ENCODE measurements around the gene PXK. TPM values are rescaled to one million over a fixed set of nuclear protein-coding genes. Genes with fewer than 3 reads are reported as not detected.

The PXK gene
- total RNA-seq, 1 donor from 2014 or later: 32.0 TPM

- Mint-ChIP-seq H3K4me3 (ENCODE audit: unreplicated experiment) (no peak overlapping the region), H3K4me1 (ENCODE audit: low read depth) (peaks cover 21% of the 10 kb centered on the region), H3K36me3 (ENCODE audit: low read depth) (peaks cover 36% of the 10 kb centered on the region), H3K27me3 (ENCODE audit: low read depth) (no peaks in the 10 kb centered on the region), H3K9me3 (ENCODE audit: low read depth) (peaks cover 4% of the 10 kb centered on the region), H3K27ac (ENCODE audit: unreplicated experiment) (no peak overlapping the region)
- TF ChIP-seq CTCF (IDR thresholded peaks at IDR 0.05): no peak
- no peak for DNase-seq (ENCODE audit: low spot score)
Measured at GRCh38 chr3:58411851-58412830, 79.4 kb downstream of the PXK start.

GRCh38 chr3:58414538-58415197, 82.0 kb downstream of the PXK start:
- no peaks in the 10 kb centered on the region for H3K27me3 Mint-ChIP-seq (ENCODE audit: low read depth)
- H3K4me3 Mint-ChIP-seq (ENCODE audit: unreplicated experiment): no peak overlapping the region
- H3K4me1 Mint-ChIP-seq (ENCODE audit: low read depth): peaks cover 18% of the 10 kb centered on the region
- peaks cover 18% of the 10 kb centered on the region for H3K36me3 Mint-ChIP-seq (ENCODE audit: low read depth)
- peak; percentile 89 for TF ChIP-seq CTCF (IDR thresholded peaks at IDR 0.05)
- H3K27ac Mint-ChIP-seq (ENCODE audit: unreplicated experiment): peak overlapping the region; percentile 58
- DNase-seq (ENCODE audit: low spot score): no peak
- H3K9me3 Mint-ChIP-seq (ENCODE audit: low read depth): no peaks in the 10 kb centered on the region

GRCh38 chr3:58416191-58416590, 83.5 kb downstream of the PXK start:
- no peak for TF ChIP-seq CTCF (IDR thresholded peaks at IDR 0.05)
- H3K36me3 Mint-ChIP-seq (ENCODE audit: low read depth): peaks cover 5% of the 10 kb centered on the region
- H3K27me3 Mint-ChIP-seq (ENCODE audit: low read depth): no peaks in the 10 kb centered on the region
- peaks cover 18% of the 10 kb centered on the region for H3K4me1 Mint-ChIP-seq (ENCODE audit: low read depth)
- no peak for DNase-seq (ENCODE audit: low spot score)
- no peak overlapping the region for H3K27ac Mint-ChIP-seq (ENCODE audit: unreplicated experiment)
- H3K4me3 Mint-ChIP-seq (ENCODE audit: unreplicated experiment): no peak overlapping the region
- H3K9me3 Mint-ChIP-seq (ENCODE audit: low read depth): no peaks in the 10 kb centered on the region

GRCh38 chr3:58417075-58417474, 84.4 kb downstream of the PXK start:
- TF ChIP-seq CTCF (IDR thresholded peaks at IDR 0.05): no peak
- no peaks in the 10 kb centered on the region for H3K27me3 Mint-ChIP-seq (ENCODE audit: low read depth)
- H3K4me1 Mint-ChIP-seq (ENCODE audit: low read depth): peaks cover 18% of the 10 kb centered on the region
- H3K36me3 Mint-ChIP-seq (ENCODE audit: low read depth): peaks cover 7% of the 10 kb centered on the region
- no peak overlapping the region for H3K4me3 Mint-ChIP-seq (ENCODE audit: unreplicated experiment)
- no peak for DNase-seq (ENCODE audit: low spot score)
- H3K9me3 Mint-ChIP-seq (ENCODE audit: low read depth): no peaks in the 10 kb centered on the region
- H3K27ac Mint-ChIP-seq (ENCODE audit: unreplicated experiment): no peak overlapping the region

- H3K36me3 Mint-ChIP-seq (ENCODE audit: low read depth): peaks cover 10% of the 10 kb centered on the region
- peaks cover 18% of the 10 kb centered on the region for H3K4me1 Mint-ChIP-seq (ENCODE audit: low read depth)
- H3K4me3 Mint-ChIP-seq (ENCODE audit: unreplicated experiment): no peak overlapping the region
- H3K9me3 Mint-ChIP-seq (ENCODE audit: low read depth): no peaks in the 10 kb centered on the region
- no peak for DNase-seq (ENCODE audit: low spot score)
- TF ChIP-seq CTCF (IDR thresholded peaks at IDR 0.05): no peak
- no peak overlapping the region for H3K27ac Mint-ChIP-seq (ENCODE audit: unreplicated experiment)
- no peaks in the 10 kb centered on the region for H3K27me3 Mint-ChIP-seq (ENCODE audit: low read depth)
Measured at GRCh38 chr3:58418227-58418626, 85.5 kb downstream of the PXK start.

Data from chondrocyte (in vitro differentiated cells).